ENCODE measurements around the gene ASIC1. TPM values are rescaled to one million over a fixed set of nuclear protein-coding genes. Genes with fewer than 3 reads are reported as not detected.

ASIC1 gene
- polyA plus RNA-seq, 3 donors from 2014 or later = not detected

- no peak overlapping the region for H3K27ac Mint-ChIP-seq
- no peaks in the 10 kb centered on the region for H3K4me1 Mint-ChIP-seq
- H3K9me3 Mint-ChIP-seq = no peaks in the 10 kb centered on the region
- H3K27me3 Mint-ChIP-seq (ENCODE audit: low read depth in 3 of 3) = peaks cover 3 to 36% (median 16%) of the 10 kb centered on the region in 3 donors
- no peak overlapping the region for H3K4me3 Mint-ChIP-seq
- no peak for DNase-seq
- H3K36me3 Mint-ChIP-seq = peaks cover 0 to 5% (median 4%) of the 10 kb centered on the region in 3 donors
Measured at GRCh38 chr12:50047693-50048250, 9.6 kb upstream of the ASIC1 start.

DNA sequence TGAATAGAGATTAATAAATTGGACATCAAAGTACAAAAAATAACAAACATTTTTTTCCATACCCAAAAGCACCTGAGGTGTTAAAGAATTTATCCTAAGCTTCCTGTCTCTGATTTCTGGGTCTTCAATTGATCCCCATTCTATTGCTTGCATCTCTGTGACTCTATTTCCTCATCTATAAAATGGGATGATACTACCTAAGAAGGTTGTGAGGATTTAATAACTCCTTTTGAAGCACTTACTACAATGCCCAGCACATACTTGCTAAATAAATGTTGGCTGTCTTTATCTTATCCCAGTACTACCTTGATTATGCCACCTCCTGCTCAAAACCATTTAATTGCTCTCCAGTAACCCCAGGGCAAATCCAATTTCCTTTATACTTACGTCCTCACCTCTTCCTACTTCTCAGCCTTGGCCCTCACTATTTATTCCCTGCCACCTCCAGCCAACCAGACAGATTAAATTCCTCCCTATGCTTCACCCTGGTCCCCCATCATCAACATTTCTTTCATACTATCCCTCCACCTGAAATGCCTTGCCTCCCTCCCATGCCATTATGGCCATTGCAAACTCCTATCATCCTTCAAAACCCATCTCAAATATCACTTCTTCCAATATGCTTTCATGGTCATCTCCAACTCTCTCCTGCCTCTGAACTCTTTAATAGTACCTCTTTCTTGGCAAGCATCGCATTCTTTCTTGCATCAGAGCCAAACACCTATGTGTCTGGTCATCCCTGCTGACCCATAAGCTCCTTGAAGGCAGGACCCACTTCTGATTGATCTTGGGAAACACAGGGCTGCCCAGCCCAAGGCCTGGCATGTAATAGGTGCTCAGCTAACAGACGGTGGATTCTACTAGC lies 7.9 kb upstream of the ASIC1 start:
- Mint-ChIP-seq H3K36me3 (peaks cover 0 to 5% (median 4%) of the 10 kb centered on the region in 3 donors), H3K9me3 (no peaks in the 10 kb centered on the region), H3K27me3 (ENCODE audit: low read depth in 3 of 3) (peaks cover 3 to 34% (median 16%) of the 10 kb centered on the region in 3 donors), H3K4me1 (no peaks in the 10 kb centered on the region), H3K27ac (no peak overlapping the region), H3K4me3 (no peak overlapping the region)
- no peak for DNase-seq

DNA sequence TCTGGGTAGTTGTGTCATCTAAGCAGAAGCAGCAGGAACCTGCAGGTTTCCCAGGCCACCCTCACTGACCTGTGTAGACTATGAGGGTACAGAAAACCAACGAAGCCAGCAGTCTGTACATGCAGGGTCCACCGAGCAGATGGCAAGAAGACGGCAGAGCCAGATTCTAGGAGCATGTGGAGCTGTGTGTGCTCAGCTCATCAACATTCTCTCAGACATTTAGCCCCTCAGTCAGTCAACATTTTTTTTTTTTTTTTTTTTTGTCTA lies 7.3 kb upstream of the ASIC1 start:
- Mint-ChIP-seq H3K4me1 (no peaks in the 10 kb centered on the region), H3K27ac (no peak overlapping the region), H3K4me3 (no peak overlapping the region), H3K36me3 (peaks cover 0 to 5% (median 4%) of the 10 kb centered on the region in 3 donors), H3K27me3 (ENCODE audit: low read depth in 3 of 3) (peaks cover 1 to 31% (median 16%) of the 10 kb centered on the region in 3 donors), H3K9me3 (no peaks in the 10 kb centered on the region)
- no peak for DNase-seq

- H3K4me1 Mint-ChIP-seq = no peaks in the 10 kb centered on the region
- no peaks in the 10 kb centered on the region for H3K9me3 Mint-ChIP-seq
- H3K27ac Mint-ChIP-seq = no peak overlapping the region
- no peak overlapping the region for H3K4me3 Mint-ChIP-seq
- H3K36me3 Mint-ChIP-seq = peaks cover 0 to 5% (median 4%) of the 10 kb centered on the region in 3 donors
- peaks cover 2 to 31% (median 19%) of the 10 kb centered on the region in 3 donors for H3K27me3 Mint-ChIP-seq (ENCODE audit: low read depth in 3 of 3)
- DNase-seq = no peak
Measured at GRCh38 chr12:50050410-50051098, 6.8 kb upstream of the ASIC1 start.

DNA sequence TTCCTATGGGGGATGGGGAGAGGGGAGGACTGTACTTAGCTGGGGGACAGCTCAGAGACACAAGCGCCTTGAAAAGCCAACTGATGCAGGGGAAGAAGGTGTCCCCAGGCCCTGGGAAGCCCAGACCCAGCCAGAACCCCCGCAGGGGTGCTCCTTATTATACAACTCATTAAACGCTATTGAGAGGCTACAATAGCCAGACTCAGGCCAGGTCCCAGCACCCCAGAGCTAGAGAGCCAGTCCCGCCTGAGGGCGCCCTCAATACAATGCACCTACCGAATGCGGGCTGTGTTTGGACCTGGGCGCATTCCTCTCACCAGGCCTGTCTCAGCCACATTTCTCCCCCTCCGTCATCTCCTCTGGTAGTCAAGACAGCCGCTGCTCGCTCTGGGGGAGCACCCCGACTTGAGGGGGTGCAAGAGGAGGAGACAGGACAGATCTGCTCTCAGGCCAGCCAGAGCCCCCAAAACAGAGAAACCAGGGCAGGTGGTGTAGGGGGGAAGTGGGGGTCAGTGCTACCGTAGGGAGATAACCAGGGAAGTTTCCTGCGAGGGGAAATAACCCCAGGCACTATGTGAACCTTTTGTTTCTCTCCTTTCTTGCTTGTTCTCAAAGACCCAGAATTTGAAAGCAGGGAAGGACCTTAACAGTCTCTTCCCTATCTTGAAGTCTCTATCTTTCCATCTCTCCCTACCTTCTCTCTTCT lies 6.1 kb upstream of the ASIC1 start:
- peaks cover 0 to 5% (median 4%) of the 10 kb centered on the region in 3 donors for H3K36me3 Mint-ChIP-seq
- DNase-seq = no peak
- no peak overlapping the region for H3K4me3 Mint-ChIP-seq
- H3K27me3 Mint-ChIP-seq (ENCODE audit: low read depth in 3 of 3) = peaks cover 4 to 34% (median 24%) of the 10 kb centered on the region in 3 donors
- H3K27ac Mint-ChIP-seq = peak overlapping the region in 1 of 6 donors; percentile 7
- no peaks in the 10 kb centered on the region for H3K9me3 Mint-ChIP-seq
- peaks cover 6 to 7% of the 10 kb centered on the region in 2 donors for H3K4me1 Mint-ChIP-seq

DNA sequence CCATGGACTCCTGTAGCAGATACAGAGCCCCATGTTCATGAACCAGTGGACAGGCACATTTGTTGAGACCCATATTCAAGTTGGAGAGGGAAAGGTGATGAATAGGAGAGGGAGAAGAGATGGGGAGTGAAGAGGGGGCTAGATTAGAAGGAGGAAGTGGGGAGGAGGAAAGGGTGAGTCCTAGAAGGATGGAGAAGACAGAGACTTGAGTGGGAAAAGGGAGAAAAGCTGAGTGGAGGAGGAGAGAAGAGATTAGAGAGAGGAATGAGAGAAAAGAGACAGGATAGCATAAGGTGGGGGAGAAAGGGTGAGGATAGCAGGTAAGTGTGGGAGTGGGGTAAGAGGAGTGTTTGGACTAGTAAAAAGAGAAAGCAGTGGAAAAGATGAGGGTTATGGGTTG lies 4.9 kb upstream of the ASIC1 start:
- peaks cover 14 to 17% of the 10 kb centered on the region in 2 donors for H3K4me1 Mint-ChIP-seq
- H3K36me3 Mint-ChIP-seq = peaks cover 0 to 5% (median 4%) of the 10 kb centered on the region in 3 donors
- peaks cover 5 to 34% (median 32%) of the 10 kb centered on the region in 3 donors for H3K27me3 Mint-ChIP-seq (ENCODE audit: low read depth in 3 of 3)
- no peak for DNase-seq
- no peaks in the 10 kb centered on the region for H3K9me3 Mint-ChIP-seq
- no peak overlapping the region for H3K27ac Mint-ChIP-seq
- H3K4me3 Mint-ChIP-seq = no peak overlapping the region

GRCh38 chr12:50052964-50053363 lies 4.4 kb upstream of the ASIC1 start:
- Mint-ChIP-seq H3K36me3 (peaks cover 0 to 5% (median 4%) of the 10 kb centered on the region in 3 donors), H3K27ac (no peak overlapping the region), H3K4me1 (peaks cover 14 to 17% of the 10 kb centered on the region in 2 donors), H3K27me3 (ENCODE audit: low read depth in 3 of 3) (peaks cover 5 to 34% (median 32%) of the 10 kb centered on the region in 3 donors), H3K9me3 (no peaks in the 10 kb centered on the region), H3K4me3 (no peak overlapping the region)
- DNase-seq = no peak

DNA sequence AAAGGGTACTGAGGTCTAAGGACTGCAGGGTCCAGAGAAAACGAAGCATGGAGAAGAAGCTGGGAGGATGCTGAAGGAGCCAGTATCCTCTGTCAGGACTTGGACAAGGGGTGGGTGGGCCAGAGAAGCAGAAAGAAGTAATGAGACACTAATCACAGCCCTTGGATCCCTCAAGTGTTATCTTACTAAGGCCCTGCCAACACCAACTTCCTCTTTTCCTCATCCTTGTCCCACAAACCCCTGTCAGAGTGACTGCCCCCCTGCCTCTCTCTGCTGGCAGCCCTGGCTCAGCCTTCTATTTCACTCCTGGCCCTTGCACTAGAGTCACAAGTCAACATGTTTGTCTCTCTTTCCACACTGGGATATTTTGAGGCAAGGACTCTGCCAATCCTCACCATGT lies 3.8 kb upstream of the ASIC1 start:
- DNase-seq = no peak
- peaks cover 7 to 32% (median 30%) of the 10 kb centered on the region in 3 donors for H3K27me3 Mint-ChIP-seq (ENCODE audit: low read depth in 3 of 3)
- no peak overlapping the region for H3K4me3 Mint-ChIP-seq
- H3K27ac Mint-ChIP-seq = no peak overlapping the region
- H3K4me1 Mint-ChIP-seq = peaks cover 14 to 17% of the 10 kb centered on the region in 2 donors
- H3K36me3 Mint-ChIP-seq = peaks cover 0 to 5% (median 4%) of the 10 kb centered on the region in 3 donors
- H3K9me3 Mint-ChIP-seq = no peaks in the 10 kb centered on the region

DNA sequence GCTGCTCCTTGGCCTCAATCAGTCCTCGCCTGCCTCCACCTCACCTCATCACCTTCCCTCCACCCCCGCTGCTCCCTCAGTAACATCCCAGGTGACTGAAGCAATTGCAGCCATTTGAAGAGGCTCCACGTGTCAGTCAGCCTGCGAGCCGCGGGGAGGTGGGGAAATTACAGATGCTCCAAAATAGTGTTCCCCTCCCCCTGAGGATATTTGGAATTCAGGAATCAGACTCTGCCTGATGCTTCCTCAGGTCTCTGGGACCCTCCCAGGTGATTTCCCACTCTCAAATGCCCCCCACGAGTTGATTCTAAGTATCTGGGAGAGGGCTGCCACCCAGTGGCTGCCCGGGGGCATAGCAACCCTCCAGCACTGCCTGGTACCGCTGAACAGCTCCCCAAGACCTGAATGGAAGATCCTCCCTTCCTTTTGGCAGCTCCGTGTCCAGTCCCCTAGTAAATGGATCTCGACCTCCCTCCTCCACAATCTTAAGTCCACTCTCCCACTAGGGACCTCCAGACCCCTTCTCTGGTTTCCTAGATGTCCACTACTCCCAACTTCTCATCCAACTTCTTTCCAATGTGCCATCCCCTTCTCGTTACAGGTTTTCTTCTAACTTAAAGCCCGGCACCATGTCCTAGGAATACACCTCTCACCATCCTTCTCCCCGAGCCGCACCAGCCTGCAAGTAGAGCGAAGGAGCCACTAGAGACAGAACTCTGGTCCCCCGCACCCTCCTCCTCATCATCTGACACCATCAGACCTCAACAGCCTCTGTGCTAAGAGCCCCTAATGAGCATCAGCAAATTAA lies 1.4 kb upstream of the ASIC1 start:
- no peak overlapping the region for H3K27ac Mint-ChIP-seq
- peaks cover 6 to 30% (median 16%) of the 10 kb centered on the region in 3 donors for H3K27me3 Mint-ChIP-seq (ENCODE audit: low read depth in 3 of 3)

GRCh38 chr12:50056639-50056976 lies 788 bp upstream of the ASIC1 start:
- H3K9me3 Mint-ChIP-seq = no peaks in the 10 kb centered on the region
- H3K27ac Mint-ChIP-seq = no peak overlapping the region
- peak overlapping the region; percentile 66 to 89 (median 79) for H3K4me3 Mint-ChIP-seq
- no peak for DNase-seq
- peaks cover 0 to 2% (median 0%) of the 10 kb centered on the region in 3 donors for H3K36me3 Mint-ChIP-seq
- H3K27me3 Mint-ChIP-seq (ENCODE audit: low read depth in 3 of 3) = peaks cover 6 to 27% (median 16%) of the 10 kb centered on the region in 3 donors
- peaks cover 17 to 19% of the 10 kb centered on the region in 2 donors for H3K4me1 Mint-ChIP-seq

More for the DNA sequence above, 1.4 kb upstream of the ASIC1 start:
- Mint-ChIP-seq H3K4me3 (peak overlapping the region; percentile 7 to 48 (median 42)), H3K4me1 (peaks cover 17 to 19% of the 10 kb centered on the region in 2 donors), H3K9me3 (no peaks in the 10 kb centered on the region), H3K36me3 (peaks cover 0 to 4% (median 0%) of the 10 kb centered on the region in 3 donors)
- DNase-seq = peak; percentile 23 to 32 (median 23)

GRCh38 chr12:50057896-50058670 lies 687 bp downstream of the ASIC1 start:
- H3K9me3 Mint-ChIP-seq = no peaks in the 10 kb centered on the region
- peaks cover 17 to 19% of the 10 kb centered on the region in 2 donors for H3K4me1 Mint-ChIP-seq
- peaks cover 6 to 28% (median 9%) of the 10 kb centered on the region in 3 donors for H3K27me3 Mint-ChIP-seq (ENCODE audit: low read depth in 3 of 3)
- H3K27ac Mint-ChIP-seq = no peak overlapping the region
- peak overlapping the region in 2 of 5 donors; percentile 9 to 35 for H3K4me3 Mint-ChIP-seq
- H3K36me3 Mint-ChIP-seq = no peaks in the 10 kb centered on the region
- no peak for DNase-seq

DNA sequence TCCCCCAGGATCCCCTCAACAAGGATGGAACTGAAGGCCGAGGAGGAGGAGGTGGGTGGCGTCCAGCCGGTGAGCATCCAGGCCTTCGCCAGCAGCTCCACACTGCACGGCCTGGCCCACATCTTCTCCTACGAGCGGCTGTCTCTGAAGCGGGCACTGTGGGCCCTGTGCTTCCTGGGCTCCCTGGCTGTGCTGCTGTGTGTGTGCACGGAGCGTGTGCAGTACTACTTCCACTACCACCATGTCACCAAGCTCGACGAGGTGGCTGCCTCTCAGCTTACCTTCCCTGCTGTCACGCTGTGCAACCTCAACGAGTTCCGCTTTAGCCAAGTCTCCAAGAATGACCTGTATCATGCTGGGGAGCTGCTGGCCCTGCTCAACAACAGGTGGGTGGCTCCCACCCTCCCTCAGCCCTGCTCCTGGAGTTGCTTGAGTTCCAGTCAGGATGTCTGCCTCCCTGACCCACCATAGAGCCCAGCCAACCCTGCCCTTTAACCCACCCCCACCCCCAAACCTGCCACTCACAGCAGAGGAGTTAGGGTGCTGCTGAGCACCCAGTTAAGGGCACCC lies 1.4 kb downstream of the ASIC1 start:
- Mint-ChIP-seq H3K9me3 (no peaks in the 10 kb centered on the region), H3K36me3 (no peaks in the 10 kb centered on the region), H3K27ac (no peak overlapping the region), H3K27me3 (ENCODE audit: low read depth in 3 of 3) (peaks cover 6 to 30% (median 9%) of the 10 kb centered on the region in 3 donors), H3K4me1 (peaks cover 17 to 19% of the 10 kb centered on the region in 2 donors), H3K4me3 (peak overlapping the region in 4 of 5 donors; percentile 40 to 70 (median 64))
- no peak for DNase-seq
